Fibroblast of lung (primary cell): ENCODE data around the gene SNX30.

Experiments
- CTCF ChIP-seq, 2 donors: IDR thresholded peaks in 1 of 2; conservative IDR thresholded peaks in 1 of 2; 1 replicate in 1 of 2; 2 replicates in 1 of 2; pipeline ENCODE4 v1.5.1; 2011 to 2012; ENCODE audit warnings: low read length in 2 of 2, control low read depth in 1 of 2, inconsistent platforms in 1 of 2, low read depth in 1 of 2, mild to moderate bottlenecking in 1 of 2
- EZH2 ChIP-seq: IDR thresholded peaks from 2 replicates; pipeline ENCODE4 v1.5.1; 2012; ENCODE audit warnings: low read length, control low read depth, mild to moderate bottlenecking; ENCODE audit errors: missing control alignments

- TF ChIP-seq CTCF (conservative IDR thresholded peaks at IDR 0.05 in 1 of 2, IDR thresholded peaks at IDR 0.05 in 1 of 2; ENCODE audit: low read depth in 1 of 2, low read length in 2 of 2) (no peak), EZH2 (no peak)
These were observed 85.8 kb downstream of the SNX30 start for GRCh38 chr9:112836394-112836793.
